Fibroblast of lung (primary cell): ENCODE results near the gene CHD5. TPM values are rescaled to one million over a fixed set of nuclear protein-coding genes. Genes with fewer than 3 reads are reported as not detected.

Experiments
- DNase-seq, 2 donors: peaks; one replicate each; pipeline versions ENCODE4 v3.0.0 to v3.0.0-alpha.2; 2010; ENCODE audit warnings: low read depth in 2 of 2
- H2AFZ ChIP-seq: 2 replicates; pipeline ENCODE4 v1.5.1; 2012; ENCODE audit warnings: low read length, control low read depth, inconsistent platforms
- H3K27ac ChIP-seq: 2 replicates; pipeline ENCODE4 v1.5.1; 2011; ENCODE audit warnings: low read length, control low read depth; ENCODE audit not compliant: insufficient read depth
- H3K27me3 ChIP-seq: 2 replicates; pipeline ENCODE4 v1.5.1; 2011; ENCODE audit warnings: mild to moderate bottlenecking, low read length; ENCODE audit not compliant: control insufficient read depth, insufficient read depth
- H3K36me3 ChIP-seq: 2 replicates; pipeline ENCODE4 v1.5.1; 2011; ENCODE audit warnings: low read length; ENCODE audit not compliant: control insufficient read depth, insufficient read depth
- H3K4me1 ChIP-seq: 2 replicates; pipeline ENCODE4 v1.5.1; 2011; ENCODE audit warnings: low read length; ENCODE audit not compliant: control insufficient read depth, insufficient read depth; ENCODE audit errors: extremely low read depth
- H3K4me2 ChIP-seq: 2 replicates; pipeline ENCODE4 v1.5.1; 2011; ENCODE audit warnings: low read length, control low read depth; ENCODE audit not compliant: insufficient read depth; ENCODE audit errors: extremely low read depth
- H3K4me3 ChIP-seq, 4 experiments: fragments of 200-600 bp in 1 of 4; sonication (generic) in 1 of 4; replicated peaks in 1 of 4; 2 replicates each; pipeline ENCODE4 v1.5.1; 2011 to 2016; ENCODE audit warnings: low read length in 4 of 4, low read depth in 3 of 4, mild to moderate bottlenecking in 3 of 4, control low read depth in 2 of 4, inconsistent platforms in 1 of 4, mixed read lengths in 1 of 4; ENCODE audit not compliant: insufficient read depth in 1 of 4; ENCODE audit errors: control extremely low read depth in 1 of 4
- H3K79me2 ChIP-seq: 2 replicates; pipeline ENCODE4 v1.5.1; 2012; ENCODE audit warnings: mild to moderate bottlenecking, low read length, inconsistent platforms; ENCODE audit not compliant: control insufficient read depth, insufficient read depth
- H3K9ac ChIP-seq: 2 replicates; pipeline ENCODE4 v1.5.1; 2011; ENCODE audit warnings: mild to moderate bottlenecking, low read length, control low read depth; ENCODE audit not compliant: insufficient read depth
- H3K9me3 ChIP-seq: 2 replicates; pipeline ENCODE4 v1.5.1; 2012; ENCODE audit warnings: low read depth, low read length; ENCODE audit not compliant: control insufficient read depth, insufficient read depth
- H4K20me1 ChIP-seq: 2 replicates; pipeline ENCODE4 v1.5.1; 2011; ENCODE audit warnings: low read length; ENCODE audit not compliant: control insufficient read depth, insufficient read depth; ENCODE audit errors: extremely low read depth
- EZH2 ChIP-seq: IDR thresholded peaks from 2 replicates; pipeline ENCODE4 v1.5.1; 2012; ENCODE audit warnings: low read length, control low read depth, mild to moderate bottlenecking; ENCODE audit errors: missing control alignments
- polyA plus RNA-seq, 2 donors: library from polyadenylated mRNA; depleted of rRNA in 1 of 2; stranded (reverse) in 1 of 2; unstranded in 1 of 2; fragments of >200 nt; gene quantifications; 2 replicates each; pipeline ENCODE4 v1.2.1, GENCODE V29; 2011 to 2012; ENCODE audit warnings: missing spikeins in 1 of 2
- total RNA-seq: library from RNA; depleted of rRNA; stranded (reverse); fragments of >200 nt; gene quantifications from 2 replicates; pipeline ENCODE4 v1.2.1, GENCODE V29; 2014
- TF ChIP-seq, protein P1 (sequence below), 2 donors: IDR thresholded peaks in 1 of 2; conservative IDR thresholded peaks in 1 of 2; 1 replicate in 1 of 2; 2 replicates in 1 of 2; pipeline ENCODE4 v1.5.1; 2011 to 2012; ENCODE audit warnings: low read length in 2 of 2, control low read depth in 1 of 2, inconsistent platforms in 1 of 2, low read depth in 1 of 2, mild to moderate bottlenecking in 1 of 2

Gene CHD5
- total and polyA plus RNA-seq, 2 donors (not counting 1 experiment from before 2014, with no cell fraction given), result under 0.01 to 0.01 TPM

DNA sequence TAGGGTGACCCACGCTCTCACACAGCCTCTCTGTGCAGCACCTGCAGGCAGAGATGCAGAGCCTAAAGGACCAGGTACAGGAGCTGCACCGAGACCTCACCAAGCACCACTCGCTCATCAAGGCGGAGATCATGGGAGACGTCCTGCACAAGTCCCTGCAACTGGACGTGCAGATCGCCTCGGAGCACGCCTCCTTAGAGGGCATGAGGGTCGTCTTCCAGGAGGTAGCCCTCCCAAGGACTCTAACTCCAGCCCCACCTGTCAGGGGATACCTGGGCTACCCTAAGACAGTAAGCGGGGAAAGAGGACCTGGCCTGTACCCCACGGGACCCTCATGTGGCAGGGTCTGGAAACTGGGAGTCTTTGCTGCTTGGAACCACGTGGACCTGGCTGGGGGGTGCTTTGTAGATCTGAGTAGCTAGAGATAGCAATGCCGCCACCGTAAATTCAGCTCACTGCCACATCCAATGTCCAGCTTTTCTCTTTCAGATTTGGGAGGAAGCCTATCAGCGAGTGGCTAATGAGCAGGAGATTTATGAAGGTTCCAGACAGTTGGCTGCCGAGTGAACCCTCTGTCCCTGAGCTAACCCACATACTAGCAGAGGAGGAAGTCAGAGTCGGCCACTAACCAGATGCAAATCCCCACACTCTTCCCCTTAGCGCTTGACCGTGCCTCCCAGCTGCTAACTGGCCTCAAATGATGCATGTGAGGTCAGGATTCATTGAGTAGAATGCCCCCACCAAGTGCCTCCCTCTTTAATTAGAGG is 32.3 kb upstream of the CHD5 start:
- H4K20me1 ChIP-seq, result no peaks in the 10 kb centered on the region
- H3K79me2 ChIP-seq, result no peaks in the 10 kb centered on the region

DNA sequence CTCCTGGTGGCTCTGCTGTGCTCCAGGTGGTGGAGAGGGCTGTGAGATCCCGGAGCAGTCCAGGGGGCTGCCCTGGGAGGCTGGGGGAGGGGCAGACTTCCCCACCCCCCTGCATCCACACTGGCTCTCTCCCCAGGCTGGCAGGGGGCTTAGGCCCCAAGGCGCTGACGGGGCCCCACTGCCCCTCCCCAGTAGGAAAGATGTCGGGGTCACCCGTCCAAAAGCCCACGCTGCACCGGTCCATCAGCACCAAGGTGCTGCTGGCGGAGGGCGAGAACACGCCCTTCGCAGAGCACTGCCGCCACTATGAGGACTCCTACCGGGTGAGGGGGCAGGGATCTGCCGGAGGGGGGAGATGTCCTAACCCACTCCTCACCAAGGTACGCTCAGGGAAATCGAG is 31.6 kb upstream of the CHD5 start:
- H3K9me3 ChIP-seq, result no peaks in the 10 kb centered on the region
- no peak overlapping the region for H3K4me3 ChIP-seq
- H4K20me1 ChIP-seq, result no peaks in the 10 kb centered on the region
- no peaks in the 10 kb centered on the region for H3K36me3 ChIP-seq
- H3K4me1 ChIP-seq, result no peaks in the 10 kb centered on the region
- no peak overlapping the region for H3K27ac ChIP-seq
- no peak overlapping the region for H2AFZ ChIP-seq
- TF ChIP-seq EZH2, result no peak
- TF ChIP-seq, protein P1, sequence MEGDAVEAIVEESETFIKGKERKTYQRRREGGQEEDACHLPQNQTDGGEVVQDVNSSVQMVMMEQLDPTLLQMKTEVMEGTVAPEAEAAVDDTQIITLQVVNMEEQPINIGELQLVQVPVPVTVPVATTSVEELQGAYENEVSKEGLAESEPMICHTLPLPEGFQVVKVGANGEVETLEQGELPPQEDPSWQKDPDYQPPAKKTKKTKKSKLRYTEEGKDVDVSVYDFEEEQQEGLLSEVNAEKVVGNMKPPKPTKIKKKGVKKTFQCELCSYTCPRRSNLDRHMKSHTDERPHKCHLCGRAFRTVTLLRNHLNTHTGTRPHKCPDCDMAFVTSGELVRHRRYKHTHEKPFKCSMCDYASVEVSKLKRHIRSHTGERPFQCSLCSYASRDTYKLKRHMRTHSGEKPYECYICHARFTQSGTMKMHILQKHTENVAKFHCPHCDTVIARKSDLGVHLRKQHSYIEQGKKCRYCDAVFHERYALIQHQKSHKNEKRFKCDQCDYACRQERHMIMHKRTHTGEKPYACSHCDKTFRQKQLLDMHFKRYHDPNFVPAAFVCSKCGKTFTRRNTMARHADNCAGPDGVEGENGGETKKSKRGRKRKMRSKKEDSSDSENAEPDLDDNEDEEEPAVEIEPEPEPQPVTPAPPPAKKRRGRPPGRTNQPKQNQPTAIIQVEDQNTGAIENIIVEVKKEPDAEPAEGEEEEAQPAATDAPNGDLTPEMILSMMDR (conservative IDR thresholded peaks at IDR 0.05 in 1 of 2, IDR thresholded peaks at IDR 0.05 in 1 of 2; ENCODE audit: low read depth in 1 of 2, low read length in 2 of 2), result no peak
- H3K4me2 ChIP-seq, result no peak overlapping the region
- no peaks in the 10 kb centered on the region for H3K27me3 ChIP-seq
- H3K9ac ChIP-seq, result no peak overlapping the region
- no peak for DNase-seq
- H3K79me2 ChIP-seq, result no peaks in the 10 kb centered on the region

More for the DNA sequence above, 32.3 kb upstream of the CHD5 start:
- Histone ChIP-seq H3K4me3 (no peak overlapping the region), H3K4me2 (no peak overlapping the region), H3K4me1 (no peaks in the 10 kb centered on the region), H3K9me3 (no peaks in the 10 kb centered on the region), H3K9ac (no peak overlapping the region), H3K36me3 (no peaks in the 10 kb centered on the region), H3K27ac (no peak overlapping the region), H2AFZ (no peak overlapping the region), H3K27me3 (no peaks in the 10 kb centered on the region)
- TF ChIP-seq, protein P1 (conservative IDR thresholded peaks at IDR 0.05 in 1 of 2, IDR thresholded peaks at IDR 0.05 in 1 of 2; ENCODE audit: low read depth in 1 of 2, low read length in 2 of 2), result no peak
- TF ChIP-seq EZH2, result no peak
- DNase-seq, result no peak

DNA sequence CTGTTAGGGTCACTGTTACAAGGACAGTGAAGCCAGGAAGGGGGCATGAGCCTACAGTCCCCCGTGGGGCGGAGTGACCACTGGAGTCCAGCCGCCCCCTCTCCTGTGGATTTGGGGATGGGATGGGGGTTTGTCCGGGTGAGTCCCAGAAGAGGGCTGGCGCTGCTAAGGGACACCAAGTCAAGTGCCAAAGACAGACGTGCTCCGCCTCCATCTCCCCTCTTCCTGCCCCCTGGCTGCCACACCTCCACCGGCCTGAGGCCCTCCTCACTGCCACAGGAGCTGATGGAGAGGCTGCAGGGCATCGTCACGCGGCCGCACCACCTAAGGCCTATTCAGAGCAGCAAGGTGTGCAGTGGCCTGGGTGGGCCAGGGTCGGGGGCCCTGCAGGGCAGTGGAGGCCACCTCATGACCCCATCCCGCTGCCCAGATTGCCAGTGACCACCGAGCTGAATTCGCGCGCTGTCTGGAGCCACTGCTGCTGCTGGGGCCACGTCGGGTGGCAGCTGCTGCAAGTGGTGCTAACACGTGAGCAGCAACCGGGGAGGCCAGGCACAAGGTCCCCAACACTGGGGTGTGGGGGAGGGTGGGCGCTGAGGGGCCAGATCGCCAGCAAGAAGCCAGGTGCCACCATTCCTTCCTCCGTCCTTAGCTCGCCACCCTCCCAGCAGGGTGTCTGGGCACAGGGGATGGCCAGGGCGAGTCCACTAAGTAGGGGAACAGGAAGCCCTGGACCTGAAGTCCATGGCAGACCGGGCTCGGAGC is 30.7 kb upstream of the CHD5 start:
- H4K20me1 ChIP-seq, result no peaks in the 10 kb centered on the region
- no peaks in the 10 kb centered on the region for H3K27me3 ChIP-seq
- no peak overlapping the region for H2AFZ ChIP-seq
- H3K4me1 ChIP-seq, result no peaks in the 10 kb centered on the region
- H3K27ac ChIP-seq, result no peak overlapping the region
- no peaks in the 10 kb centered on the region for H3K36me3 ChIP-seq
- H3K4me2 ChIP-seq, result no peak overlapping the region
- H3K9ac ChIP-seq, result no peak overlapping the region
- H3K79me2 ChIP-seq, result no peaks in the 10 kb centered on the region
- no peaks in the 10 kb centered on the region for H3K9me3 ChIP-seq
- TF ChIP-seq, protein P1 (conservative IDR thresholded peaks at IDR 0.05 in 1 of 2, IDR thresholded peaks at IDR 0.05 in 1 of 2; ENCODE audit: low read depth in 1 of 2, low read length in 2 of 2), result no peak
- no peak for TF ChIP-seq EZH2
- H3K4me3 ChIP-seq, result no peak overlapping the region
- DNase-seq, result no peak
